ENCODE data around the gene OTOA.

OTOA gene

DNA sequence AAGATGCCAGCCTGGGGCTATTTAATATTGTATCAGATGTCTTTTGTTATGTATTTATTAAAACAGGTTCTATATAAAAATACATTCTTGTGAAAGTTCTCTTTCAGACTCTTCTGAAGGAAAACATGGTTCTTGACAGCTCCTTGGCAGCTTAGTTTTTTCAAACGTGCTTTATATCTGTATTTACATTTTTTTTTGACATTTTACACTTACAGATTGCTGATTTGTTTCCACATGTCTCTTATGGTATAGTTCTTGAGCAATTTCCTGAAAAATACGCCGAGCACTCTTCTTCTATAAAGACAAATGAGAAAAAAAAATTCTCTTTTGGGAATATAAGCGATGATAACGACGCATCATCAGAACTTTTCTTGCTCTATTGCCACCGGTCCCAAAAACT lies 20.9 kb upstream of the OTOA start:
- Histone ChIP-seq H3K4me3 (ENCODE audit: low read depth, low read length) (no peak overlapping the region), H3K9me3 (ENCODE audit: control insufficient read depth, insufficient read depth, low read depth, low read length) (no peaks in the 10 kb centered on the region), H3K27ac (ENCODE audit: extremely low read depth, low read depth, low read length) (no peak overlapping the region), H3K4me1 (ENCODE audit: control insufficient read depth, insufficient read depth, low read length) (no peaks in the 10 kb centered on the region), H3K36me3 (ENCODE audit: control insufficient read depth in 2 of 2, insufficient read depth in 1 of 2, low read length in 2 of 2) (peaks cover 0 to 5% of the 10 kb centered on the region in 2 experiments; a peak in 1 of 3 replicates)
- ChIA-PET CTCF (interaction anchor here (0.6 to 3.0 kb wide), 6 partner anchors 14 to 1195 kb away, joined by 3 to 20 read pairs (median 4); no protein-coding TSS in a partner anchor), POLR2A (no interaction called here)
- TF ChIP-seq GLIS2 (tag by site-specific recombination; IDR thresholded peaks at IDR 0.05), result no peak
- no peak for TF ChIP-seq ZNF623 (tag by site-specific recombination; IDR thresholded peaks at IDR 0.05)
- TF ChIP-seq ZNF157 (tag by site-specific recombination; IDR thresholded peaks at IDR 0.05), result no peak
- TF ChIP-seq RBAK (tag by site-specific recombination; IDR thresholded peaks at IDR 0.05), result no peak
- no peak for TF ChIP-seq ZNF660 (tag by site-specific recombination; IDR thresholded peaks at IDR 0.05)
- no peak for TF ChIP-seq ZNF658 (tag by site-specific recombination; IDR thresholded peaks at IDR 0.05)
- no peak for TF ChIP-seq HOXC10 (CRISPR knock-in tag; IDR thresholded peaks at IDR 0.05)
- TF ChIP-seq ZNF114 (tag by site-specific recombination; IDR thresholded peaks at IDR 0.05), result no peak
- no peak for TF ChIP-seq ZNF529 (tag by site-specific recombination; IDR thresholded peaks at IDR 0.05; ENCODE audit: insufficient replicate concordance)
- no peak for TF ChIP-seq ZFP69B (tag by site-specific recombination; IDR thresholded peaks at IDR 0.05)
- TF ChIP-seq ZNF768 (tag by site-specific recombination; IDR thresholded peaks at IDR 0.05), result no peak
- no peak for TF ChIP-seq SP7 (tag by site-specific recombination; IDR thresholded peaks at IDR 0.05)
- no peak for TF ChIP-seq HIC1 (tag by site-specific recombination; IDR thresholded peaks at IDR 0.05)
- TF ChIP-seq ZNF26 (tag by site-specific recombination; IDR thresholded peaks at IDR 0.05), result no peak
- TF ChIP-seq ZNF16 (tag by site-specific recombination; IDR thresholded peaks at IDR 0.05; ENCODE audit: low read depth), result no peak
- TF ChIP-seq TCF7L2 (IDR thresholded peaks at IDR 0.05; ENCODE audit: borderline replicate concordance, low read depth, low read length), result no peak

GRCh38 chr16:21643785-21644184 lies 20.0 kb upstream of the OTOA start:
- Histone ChIP-seq H3K36me3 (ENCODE audit: control insufficient read depth in 2 of 2, insufficient read depth in 1 of 2, low read length in 2 of 2) (peaks cover 0 to 5% of the 10 kb centered on the region in 2 experiments; a peak in 1 of 3 replicates), H3K4me1 (ENCODE audit: control insufficient read depth, insufficient read depth, low read length) (no peaks in the 10 kb centered on the region), H3K27ac (ENCODE audit: extremely low read depth, low read depth, low read length) (no peak overlapping the region), H3K9me3 (ENCODE audit: control insufficient read depth, insufficient read depth, low read depth, low read length) (no peaks in the 10 kb centered on the region), H3K4me3 (ENCODE audit: low read depth, low read length) (no peak overlapping the region)
- TF ChIP-seq, protein P1, sequence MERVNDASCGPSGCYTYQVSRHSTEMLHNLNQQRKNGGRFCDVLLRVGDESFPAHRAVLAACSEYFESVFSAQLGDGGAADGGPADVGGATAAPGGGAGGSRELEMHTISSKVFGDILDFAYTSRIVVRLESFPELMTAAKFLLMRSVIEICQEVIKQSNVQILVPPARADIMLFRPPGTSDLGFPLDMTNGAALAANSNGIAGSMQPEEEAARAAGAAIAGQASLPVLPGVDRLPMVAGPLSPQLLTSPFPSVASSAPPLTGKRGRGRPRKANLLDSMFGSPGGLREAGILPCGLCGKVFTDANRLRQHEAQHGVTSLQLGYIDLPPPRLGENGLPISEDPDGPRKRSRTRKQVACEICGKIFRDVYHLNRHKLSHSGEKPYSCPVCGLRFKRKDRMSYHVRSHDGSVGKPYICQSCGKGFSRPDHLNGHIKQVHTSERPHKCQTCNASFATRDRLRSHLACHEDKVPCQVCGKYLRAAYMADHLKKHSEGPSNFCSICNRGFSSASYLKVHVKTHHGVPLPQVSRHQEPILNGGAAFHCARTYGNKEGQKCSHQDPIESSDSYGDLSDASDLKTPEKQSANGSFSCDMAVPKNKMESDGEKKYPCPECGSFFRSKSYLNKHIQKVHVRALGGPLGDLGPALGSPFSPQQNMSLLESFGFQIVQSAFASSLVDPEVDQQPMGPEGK (tag by site-specific recombination; IDR thresholded peaks at IDR 0.05), result no peak
- TF ChIP-seq GLI2 (tag by site-specific recombination; IDR thresholded peaks at IDR 0.05; ENCODE audit: borderline replicate concordance, low read depth) (no peak), ZNF580 (tag by site-specific recombination; IDR thresholded peaks at IDR 0.05) (no peak), ZNF660 (tag by site-specific recombination; IDR thresholded peaks at IDR 0.05) (no peak), ZNF654 (tag by site-specific recombination; IDR thresholded peaks at IDR 0.05; ENCODE audit: low read depth) (no peak), KLF8 (tag by site-specific recombination; IDR thresholded peaks at IDR 0.05) (no peak), ZSCAN16 (tag by site-specific recombination; IDR thresholded peaks at IDR 0.05) (no peak), ZNF335 (tag by site-specific recombination; conservative IDR thresholded peaks at IDR 0.05) (no peak)
- TF ChIP-seq, protein P2, sequence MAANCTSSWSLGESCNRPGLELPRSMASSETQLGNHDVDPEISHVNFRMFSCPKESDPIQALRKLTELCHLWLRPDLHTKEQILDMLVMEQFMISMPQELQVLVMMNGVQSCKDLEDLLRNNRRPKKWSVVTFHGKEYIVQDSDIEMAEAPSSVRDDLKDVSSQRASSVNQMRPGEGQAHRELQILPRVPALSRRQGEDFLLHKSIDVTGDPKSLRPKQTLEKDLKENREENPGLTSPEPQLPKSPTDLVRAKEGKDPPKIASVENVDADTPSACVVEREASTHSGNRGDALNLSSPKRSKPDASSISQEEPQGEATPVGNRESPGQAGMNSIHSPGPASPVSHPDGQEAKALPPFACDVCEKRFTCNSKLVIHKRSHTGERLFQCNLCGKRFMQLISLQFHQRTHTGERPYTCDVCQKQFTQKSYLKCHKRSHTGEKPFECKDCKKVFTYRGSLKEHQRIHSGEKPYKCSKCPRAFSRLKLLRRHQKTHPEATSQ (tag by site-specific recombination; IDR thresholded peaks at IDR 0.05), result no peak
- CTCF ChIA-PET, result interaction anchor here (0.7 to 3.0 kb wide), 2 partner anchors 13 to 58 kb away, joined by 3 to 20 read pairs; no protein-coding TSS in a partner anchor
- POLR2A ChIA-PET, result no interaction called here
